Embryonic facial prominence (tissue), 1 donor: ENCODE results near the gene CLEC18B.
A peak's percentile ranks its signal among the peaks of the same experiment; 100 is the strongest.
"Not testable (repeated sequence)": the region's sequence is repeated elsewhere in the genome, so short reads cannot be mapped to it uniquely, and the experiment has no call there.

Source experiments
- DNase-seq: peaks from one replicate; pipeline ENCODE4 v3.0.0-alpha.2; 2016; ENCODE audit errors: extremely low spot score

Gene CLEC18B

DNA sequence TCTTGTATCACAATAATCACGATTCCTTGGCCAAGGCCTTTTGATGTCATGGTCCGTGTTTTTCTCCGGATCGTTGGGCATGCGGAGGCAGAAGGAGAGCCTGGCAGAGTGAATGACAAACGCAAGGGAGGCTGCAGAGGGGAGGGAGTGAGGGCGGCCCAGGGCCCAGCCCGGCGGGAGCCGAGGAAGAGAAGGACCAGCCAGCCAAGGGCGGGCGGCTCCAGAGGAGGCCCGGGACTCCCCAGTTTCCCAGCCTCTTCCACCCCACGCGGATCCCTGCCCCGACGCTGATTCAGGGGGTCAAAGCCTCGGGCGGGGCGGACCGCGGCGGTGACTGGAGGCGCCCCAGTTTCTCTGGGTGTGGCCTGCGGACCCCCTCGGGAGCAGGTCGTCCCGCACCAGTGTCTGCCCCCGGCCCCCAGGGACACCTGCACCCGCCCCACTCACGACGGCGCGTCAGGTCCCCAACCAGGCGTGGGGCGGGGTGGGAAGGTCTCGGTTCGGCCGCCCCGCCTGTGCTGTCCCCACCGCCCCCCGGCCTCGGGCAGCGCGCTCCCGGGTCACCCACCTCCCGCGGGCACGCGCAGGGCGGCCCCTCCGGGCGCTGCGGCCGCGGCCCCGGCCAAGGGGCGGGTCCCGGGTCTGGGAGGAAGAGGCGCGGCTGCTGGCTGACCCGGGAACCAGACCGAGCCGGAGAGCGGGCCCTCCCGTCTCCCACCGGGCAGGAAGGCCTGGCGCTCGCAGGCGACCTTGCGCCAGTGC is 14.5 kb downstream of the CLEC18B start:
- not testable (repeated sequence) for DNase-seq

GRCh38 chr16:74404148-74404933 is 16.9 kb downstream of the CLEC18B start:
- DNase-seq, result not testable (repeated sequence)

DNA sequence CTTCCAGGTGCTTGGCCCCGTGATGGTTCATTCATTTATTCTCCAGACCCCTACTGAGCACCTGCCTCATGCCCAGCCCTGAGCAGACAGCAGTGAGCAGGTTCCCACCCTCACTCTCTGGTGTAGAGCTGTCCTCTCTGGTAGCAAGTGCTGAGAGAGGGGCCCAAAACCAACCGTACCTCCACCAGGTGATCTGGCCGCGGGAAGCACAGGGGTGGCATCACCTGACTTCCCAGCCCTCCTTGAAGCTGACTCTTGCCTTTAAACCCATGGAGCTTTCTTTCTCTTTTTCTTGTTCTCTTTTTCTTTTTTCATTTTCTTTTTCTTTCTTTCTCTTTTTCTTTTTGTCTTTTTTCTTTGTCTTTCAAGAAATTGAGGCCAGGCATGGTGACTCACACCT is 21.0 kb downstream of the CLEC18B start:
- not testable (repeated sequence) for DNase-seq

- DNase-seq, result not testable (repeated sequence)
Measured at GRCh38 chr16:74398212-74398895, 22.9 kb downstream of the CLEC18B start.

DNA sequence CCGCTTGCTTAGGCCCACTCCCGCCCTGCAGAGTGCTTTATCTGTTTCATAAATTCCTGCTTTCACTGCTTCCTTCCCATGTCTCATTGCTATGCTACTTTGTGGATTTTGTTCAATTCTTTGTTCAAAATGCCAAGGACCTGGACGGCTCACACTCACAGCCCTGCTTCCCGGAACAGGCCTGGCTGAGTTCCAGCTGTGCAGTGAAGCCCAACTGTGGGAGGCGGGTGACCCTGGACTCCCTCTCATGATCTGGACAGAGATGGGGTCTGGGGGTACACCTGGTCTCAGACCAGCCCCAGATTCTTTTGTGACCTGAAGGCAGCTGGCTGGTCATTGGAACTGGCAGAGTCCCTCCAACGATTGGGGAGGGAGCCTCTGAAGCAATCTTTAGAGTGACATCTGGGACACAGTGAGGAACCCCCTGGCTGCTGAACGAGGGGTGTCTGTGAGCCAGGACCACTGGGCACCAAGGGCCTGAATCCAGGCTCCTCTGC is 24.7 kb downstream of the CLEC18B start:
- DNase-seq, result not testable (repeated sequence)

DNA sequence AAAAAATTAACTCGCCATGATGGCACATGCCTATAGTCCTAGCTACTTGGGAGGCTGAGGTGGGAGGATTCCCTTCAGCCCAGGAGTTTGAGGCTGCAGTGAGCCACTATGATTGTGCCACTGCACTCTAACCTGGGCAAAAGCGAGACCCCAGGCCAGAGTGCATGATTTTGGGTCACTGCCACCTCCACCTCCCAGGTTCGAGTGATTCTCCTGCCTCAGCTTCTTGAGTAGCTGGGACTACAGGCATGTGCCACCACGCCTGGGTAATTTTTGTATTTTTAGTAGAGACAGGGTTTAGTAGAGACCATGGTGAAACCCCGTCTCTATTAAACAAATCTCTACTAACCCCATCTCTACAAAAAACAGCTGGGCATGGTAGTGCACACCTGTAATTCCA is 26.7 kb downstream of the CLEC18B start:
- not testable (repeated sequence) for DNase-seq

GRCh38 chr16:74394131-74394530 is 27.1 kb downstream of the CLEC18B start:
- DNase-seq, result not testable (repeated sequence)

DNA sequence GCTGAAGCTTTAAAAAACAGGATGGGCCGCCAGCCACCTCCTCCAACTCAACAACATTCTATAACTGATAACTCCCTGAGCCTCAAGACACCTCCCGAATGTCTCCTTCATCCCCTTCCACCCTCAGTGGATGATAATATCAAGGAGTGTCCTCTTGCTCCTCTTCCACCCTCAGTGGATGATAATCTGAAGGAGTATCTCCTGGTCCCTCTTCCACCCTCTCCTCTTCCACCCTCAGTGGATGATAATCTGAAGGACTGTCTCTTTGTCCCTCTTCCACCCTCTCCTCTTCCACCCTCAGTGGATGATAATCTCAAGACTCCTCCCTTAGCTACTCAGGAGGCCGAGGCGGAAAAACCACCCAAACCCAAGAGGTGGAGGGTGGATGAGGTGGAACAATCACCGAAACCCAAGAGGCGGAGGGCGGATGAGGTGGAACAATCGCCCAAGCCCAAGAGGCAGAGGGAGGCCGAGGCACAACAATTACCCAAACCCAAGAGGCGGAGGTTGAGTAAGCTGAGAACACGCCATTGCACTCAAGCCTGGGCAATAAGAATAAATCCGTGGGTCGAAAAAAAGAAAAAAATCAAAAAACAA is 29.7 kb downstream of the CLEC18B start:
- DNase-seq, result not testable (repeated sequence)

DNA sequence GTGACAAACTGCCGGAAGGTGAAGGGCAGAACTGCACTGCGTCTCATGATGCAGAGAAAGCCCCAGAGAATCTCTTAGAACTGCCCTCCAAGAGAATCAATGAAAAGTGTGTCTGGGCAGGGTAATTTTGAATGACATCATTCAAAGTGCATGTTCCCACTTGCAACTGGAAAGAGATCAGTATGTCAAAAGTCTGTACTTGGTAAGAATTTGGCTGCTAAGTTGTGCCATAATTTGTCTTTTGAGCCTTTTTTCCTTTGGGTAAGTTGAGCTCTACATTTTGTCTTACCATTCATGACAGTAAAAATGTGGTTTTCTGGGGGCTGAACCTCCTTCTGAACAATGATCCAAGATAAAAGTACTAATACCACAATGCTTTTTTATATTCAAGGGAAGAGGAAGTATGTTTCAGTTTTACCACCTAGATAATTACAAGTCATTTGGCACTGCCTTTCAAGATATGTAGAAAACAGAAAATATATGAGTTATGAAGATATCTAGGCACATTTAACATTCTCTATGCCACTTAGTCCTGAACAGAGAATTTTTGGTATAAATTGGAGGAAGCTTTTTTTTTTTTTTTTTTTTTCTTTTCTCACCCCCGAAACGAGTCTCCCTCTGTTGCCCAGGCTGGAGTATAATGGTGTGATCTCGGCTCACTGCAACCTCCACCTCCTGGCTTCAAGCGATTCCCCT is 38.8 kb downstream of the CLEC18B start:
- DNase-seq, result not testable (repeated sequence)

GRCh38 chr16:74373847-74374184 is 47.5 kb downstream of the CLEC18B start:
- not testable (repeated sequence) for DNase-seq

- no peak for DNase-seq
Measured at GRCh38 chr16:74372953-74373846, 48.1 kb downstream of the CLEC18B start.

DNA sequence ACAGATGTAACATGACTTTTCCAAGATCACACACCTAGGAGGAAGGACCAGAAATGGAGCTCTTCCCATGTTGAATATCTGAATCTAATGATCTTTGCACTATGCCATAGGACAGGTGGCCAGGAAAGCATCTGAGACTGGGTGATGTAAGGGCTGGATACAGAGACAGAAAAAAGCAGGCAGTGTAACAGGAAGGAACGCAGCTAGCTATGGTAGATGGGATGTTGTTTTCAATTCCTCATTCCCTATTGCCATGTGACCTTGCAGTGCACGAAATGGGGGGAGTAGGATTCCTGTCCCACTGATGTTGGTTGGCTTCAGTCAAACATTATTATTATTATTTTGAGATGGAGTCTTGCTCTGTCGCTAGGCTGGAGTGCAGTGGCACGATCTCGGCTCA is 48.9 kb downstream of the CLEC18B start:
- DNase-seq, result no peak

- not testable (repeated sequence) for DNase-seq
Measured at GRCh38 chr16:74370338-74371135, 50.7 kb downstream of the CLEC18B start.

DNA sequence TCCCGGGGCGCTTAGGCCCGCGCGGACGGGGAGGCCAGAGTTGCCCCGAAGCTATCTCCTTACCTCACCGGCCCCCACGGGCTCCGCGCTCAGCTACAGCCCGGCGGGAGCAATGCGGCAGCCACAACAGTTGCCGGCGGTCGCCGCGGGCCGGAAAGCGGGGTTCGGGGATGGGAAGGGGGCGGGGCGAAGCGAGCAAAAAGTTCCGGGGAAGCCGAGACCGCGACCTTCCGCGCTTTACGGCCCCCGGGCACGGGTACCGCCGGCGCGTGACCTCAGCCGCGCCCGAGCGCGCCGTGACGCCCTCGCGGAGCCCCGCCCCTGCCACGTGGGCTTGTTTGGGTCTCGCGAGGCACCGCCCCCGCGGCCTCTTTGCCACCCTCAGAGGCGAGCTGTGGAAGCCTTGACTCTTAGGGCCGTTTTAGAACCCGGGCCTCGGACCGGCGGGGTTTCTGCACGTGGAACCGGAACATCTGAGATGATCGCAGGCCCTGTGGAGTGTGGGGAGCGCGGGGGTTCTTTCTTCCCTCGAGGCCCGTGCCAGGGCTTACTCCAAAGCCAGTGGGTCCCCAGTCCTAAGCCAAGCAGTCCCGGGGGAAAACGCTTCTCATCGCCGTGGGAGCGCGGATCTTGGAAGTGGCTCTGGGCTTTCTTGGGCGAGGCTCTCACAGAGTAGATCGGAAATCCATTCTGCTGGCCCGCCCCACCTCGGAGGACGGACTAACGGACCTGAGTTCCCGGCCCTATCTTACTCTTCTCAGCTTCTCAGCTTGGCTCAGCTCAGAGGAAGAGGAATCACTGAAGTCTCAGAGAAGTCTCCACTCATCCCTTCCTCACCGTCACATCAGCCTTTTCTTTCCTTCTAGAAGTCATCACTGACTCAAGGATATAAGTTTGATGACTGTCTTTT is 53.0 kb downstream of the CLEC18B start:
- DNase-seq, result peak; percentile 71

DNA sequence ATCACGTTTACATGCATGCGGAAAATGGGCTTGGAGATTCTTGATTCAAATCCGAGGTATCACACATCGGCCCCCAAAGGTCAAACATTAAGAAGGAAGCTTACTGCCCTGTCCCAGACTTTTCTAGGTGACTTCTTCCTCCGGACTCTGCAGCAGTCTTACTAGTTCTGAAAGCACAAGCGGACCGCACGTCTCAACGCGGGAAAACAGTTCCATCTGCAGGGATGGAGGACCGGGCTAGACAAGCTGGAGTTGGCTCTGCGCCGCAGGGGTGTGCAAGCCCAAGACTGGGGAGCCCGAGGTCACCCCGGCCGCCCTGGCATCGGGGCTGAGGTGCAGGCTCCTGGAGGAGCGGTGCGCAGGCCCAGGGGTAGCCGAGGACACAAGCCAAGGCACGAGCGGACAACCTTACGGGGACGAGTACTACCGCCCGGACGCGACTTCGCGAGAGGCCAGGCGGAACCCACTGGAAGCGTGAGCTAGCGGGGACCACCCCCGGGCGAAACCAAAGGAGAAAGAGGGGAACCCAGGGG is 53.7 kb downstream of the CLEC18B start:
- not testable (repeated sequence) for DNase-seq

GRCh38 chr16:74361646-74362610 is 59.4 kb downstream of the CLEC18B start:
- DNase-seq, result not testable (repeated sequence)
